ENCODE data around the gene MIF. TPM values are rescaled to one million over a fixed set of nuclear protein-coding genes. Genes with fewer than 3 reads are reported as not detected.

Gene MIF
- total and polyA plus RNA-seq, 4 donors: 108 to 1,047 (median 303) TPM

DNA sequence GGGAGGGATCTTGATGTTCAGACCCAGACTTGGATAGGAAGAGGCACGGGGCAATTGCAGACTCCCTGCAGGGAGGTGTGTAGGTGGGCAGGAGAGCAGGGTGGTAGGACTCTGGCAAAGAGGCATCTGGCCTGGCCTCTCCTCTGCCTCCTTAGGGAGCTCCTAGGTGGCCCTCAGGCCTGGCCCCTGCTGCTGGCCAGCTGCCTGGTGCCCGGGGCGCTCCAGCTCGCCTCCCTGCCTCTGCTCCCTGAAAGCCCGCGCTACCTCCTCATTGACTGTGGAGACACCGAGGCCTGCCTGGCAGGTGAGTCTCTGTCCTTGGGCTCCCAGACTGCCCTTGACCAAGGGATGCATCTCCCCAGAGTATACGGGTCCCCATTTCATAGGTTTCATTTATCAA, 16.6 kb upstream of the MIF start:
- Histone ChIP-seq H3K9me3 (ENCODE audit: control insufficient read depth in 4 of 4, low read length in 3 of 4) (no peaks in the 10 kb centered on the region), H3K4me3 (ENCODE audit: low read depth in 1 of 3, low read length in 3 of 3) (no peak overlapping the region), H3K9ac (ENCODE audit: low read depth in 1 of 2, low read length in 2 of 2) (no peak overlapping the region), H3K4me1 (ENCODE audit: control insufficient read depth in 4 of 4, insufficient read depth in 4 of 4, low read length in 3 of 4) (no peaks in the 10 kb centered on the region), H3K27me3 (ENCODE audit: control insufficient read depth in 4 of 4, insufficient read depth in 4 of 4, low read length in 3 of 4) (no peaks in the 10 kb centered on the region), H3K27ac (ENCODE audit: low read depth in 1 of 2, low read length in 2 of 2) (no peak overlapping the region), H3K36me3 (ENCODE audit: control insufficient read depth in 4 of 4, insufficient read depth in 3 of 4, low read depth in 1 of 4, low read length in 3 of 4) (peaks cover 2 to 21% (median 9%) of the 10 kb centered on the region in 4 donors)
- WGBS: 97% methylated on average over 8 of the region's 8 CpGs
- no peak for DNase-seq (ENCODE audit: low spot score)
- TF ChIP-seq JUND (IDR thresholded peaks at IDR 0.05): no peak
- TF ChIP-seq RAD21 (IDR thresholded peaks at IDR 0.05): no peak
- TF ChIP-seq, protein P1, sequence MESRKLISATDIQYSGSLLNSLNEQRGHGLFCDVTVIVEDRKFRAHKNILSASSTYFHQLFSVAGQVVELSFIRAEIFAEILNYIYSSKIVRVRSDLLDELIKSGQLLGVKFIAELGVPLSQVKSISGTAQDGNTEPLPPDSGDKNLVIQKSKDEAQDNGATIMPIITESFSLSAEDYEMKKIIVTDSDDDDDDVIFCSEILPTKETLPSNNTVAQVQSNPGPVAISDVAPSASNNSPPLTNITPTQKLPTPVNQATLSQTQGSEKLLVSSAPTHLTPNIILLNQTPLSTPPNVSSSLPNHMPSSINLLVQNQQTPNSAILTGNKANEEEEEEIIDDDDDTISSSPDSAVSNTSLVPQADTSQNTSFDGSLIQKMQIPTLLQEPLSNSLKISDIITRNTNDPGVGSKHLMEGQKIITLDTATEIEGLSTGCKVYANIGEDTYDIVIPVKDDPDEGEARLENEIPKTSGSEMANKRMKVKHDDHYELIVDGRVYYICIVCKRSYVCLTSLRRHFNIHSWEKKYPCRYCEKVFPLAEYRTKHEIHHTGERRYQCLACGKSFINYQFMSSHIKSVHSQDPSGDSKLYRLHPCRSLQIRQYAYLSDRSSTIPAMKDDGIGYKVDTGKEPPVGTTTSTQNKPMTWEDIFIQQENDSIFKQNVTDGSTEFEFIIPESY (IDR thresholded peaks at IDR 0.05): no peak
- TF ChIP-seq, protein P2, sequence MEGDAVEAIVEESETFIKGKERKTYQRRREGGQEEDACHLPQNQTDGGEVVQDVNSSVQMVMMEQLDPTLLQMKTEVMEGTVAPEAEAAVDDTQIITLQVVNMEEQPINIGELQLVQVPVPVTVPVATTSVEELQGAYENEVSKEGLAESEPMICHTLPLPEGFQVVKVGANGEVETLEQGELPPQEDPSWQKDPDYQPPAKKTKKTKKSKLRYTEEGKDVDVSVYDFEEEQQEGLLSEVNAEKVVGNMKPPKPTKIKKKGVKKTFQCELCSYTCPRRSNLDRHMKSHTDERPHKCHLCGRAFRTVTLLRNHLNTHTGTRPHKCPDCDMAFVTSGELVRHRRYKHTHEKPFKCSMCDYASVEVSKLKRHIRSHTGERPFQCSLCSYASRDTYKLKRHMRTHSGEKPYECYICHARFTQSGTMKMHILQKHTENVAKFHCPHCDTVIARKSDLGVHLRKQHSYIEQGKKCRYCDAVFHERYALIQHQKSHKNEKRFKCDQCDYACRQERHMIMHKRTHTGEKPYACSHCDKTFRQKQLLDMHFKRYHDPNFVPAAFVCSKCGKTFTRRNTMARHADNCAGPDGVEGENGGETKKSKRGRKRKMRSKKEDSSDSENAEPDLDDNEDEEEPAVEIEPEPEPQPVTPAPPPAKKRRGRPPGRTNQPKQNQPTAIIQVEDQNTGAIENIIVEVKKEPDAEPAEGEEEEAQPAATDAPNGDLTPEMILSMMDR (IDR thresholded peaks at IDR 0.05; ENCODE audit: low read depth, low read length, missing input control): no peak
- TF ChIP-seq SP1 (IDR thresholded peaks at IDR 0.05): no peak
- no peak for TF ChIP-seq GABPA (IDR thresholded peaks at IDR 0.05 in 1 of 2, conservative IDR thresholded peaks at IDR 0.05 in 1 of 2)
- TF ChIP-seq EGR1 (IDR thresholded peaks at IDR 0.05; ENCODE audit: low read depth in 2 of 2): no peak
- TF ChIP-seq, protein P3, sequence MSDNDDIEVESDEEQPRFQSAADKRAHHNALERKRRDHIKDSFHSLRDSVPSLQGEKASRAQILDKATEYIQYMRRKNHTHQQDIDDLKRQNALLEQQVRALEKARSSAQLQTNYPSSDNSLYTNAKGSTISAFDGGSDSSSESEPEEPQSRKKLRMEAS (IDR thresholded peaks at IDR 0.05): no peak
- no peak for TF ChIP-seq HNF4G (IDR thresholded peaks at IDR 0.05)
- TF ChIP-seq, protein P4, sequence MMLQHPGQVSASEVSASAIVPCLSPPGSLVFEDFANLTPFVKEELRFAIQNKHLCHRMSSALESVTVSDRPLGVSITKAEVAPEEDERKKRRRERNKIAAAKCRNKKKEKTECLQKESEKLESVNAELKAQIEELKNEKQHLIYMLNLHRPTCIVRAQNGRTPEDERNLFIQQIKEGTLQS (IDR thresholded peaks at IDR 0.05): no peak
- TF ChIP-seq YY1 (IDR thresholded peaks at IDR 0.05): no peak
- TF ChIP-seq, protein P5, sequence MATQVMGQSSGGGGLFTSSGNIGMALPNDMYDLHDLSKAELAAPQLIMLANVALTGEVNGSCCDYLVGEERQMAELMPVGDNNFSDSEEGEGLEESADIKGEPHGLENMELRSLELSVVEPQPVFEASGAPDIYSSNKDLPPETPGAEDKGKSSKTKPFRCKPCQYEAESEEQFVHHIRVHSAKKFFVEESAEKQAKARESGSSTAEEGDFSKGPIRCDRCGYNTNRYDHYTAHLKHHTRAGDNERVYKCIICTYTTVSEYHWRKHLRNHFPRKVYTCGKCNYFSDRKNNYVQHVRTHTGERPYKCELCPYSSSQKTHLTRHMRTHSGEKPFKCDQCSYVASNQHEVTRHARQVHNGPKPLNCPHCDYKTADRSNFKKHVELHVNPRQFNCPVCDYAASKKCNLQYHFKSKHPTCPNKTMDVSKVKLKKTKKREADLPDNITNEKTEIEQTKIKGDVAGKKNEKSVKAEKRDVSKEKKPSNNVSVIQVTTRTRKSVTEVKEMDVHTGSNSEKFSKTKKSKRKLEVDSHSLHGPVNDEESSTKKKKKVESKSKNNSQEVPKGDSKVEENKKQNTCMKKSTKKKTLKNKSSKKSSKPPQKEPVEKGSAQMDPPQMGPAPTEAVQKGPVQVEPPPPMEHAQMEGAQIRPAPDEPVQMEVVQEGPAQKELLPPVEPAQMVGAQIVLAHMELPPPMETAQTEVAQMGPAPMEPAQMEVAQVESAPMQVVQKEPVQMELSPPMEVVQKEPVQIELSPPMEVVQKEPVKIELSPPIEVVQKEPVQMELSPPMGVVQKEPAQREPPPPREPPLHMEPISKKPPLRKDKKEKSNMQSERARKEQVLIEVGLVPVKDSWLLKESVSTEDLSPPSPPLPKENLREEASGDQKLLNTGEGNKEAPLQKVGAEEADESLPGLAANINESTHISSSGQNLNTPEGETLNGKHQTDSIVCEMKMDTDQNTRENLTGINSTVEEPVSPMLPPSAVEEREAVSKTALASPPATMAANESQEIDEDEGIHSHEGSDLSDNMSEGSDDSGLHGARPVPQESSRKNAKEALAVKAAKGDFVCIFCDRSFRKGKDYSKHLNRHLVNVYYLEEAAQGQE (IDR thresholded peaks at IDR 0.05): no peak
- TF ChIP-seq NR2F2 (IDR thresholded peaks at IDR 0.05): no peak
- no peak for TF ChIP-seq RXRA (IDR thresholded peaks at IDR 0.05)
- no peak for TF ChIP-seq TAF1 (conservative IDR thresholded peaks at IDR 0.05)
- TF ChIP-seq HNF4A (conservative IDR thresholded peaks at IDR 0.05): no peak
- TF ChIP-seq FOXA2 (IDR thresholded peaks at IDR 0.05): no peak
- TF ChIP-seq FOXA1 (IDR thresholded peaks at IDR 0.05): no peak

All from liver (tissue), 9 donors.